ENCODE results near the gene SNRPF. TPM values are rescaled to one million over a fixed set of nuclear protein-coding genes. Genes with fewer than 3 reads are reported as not detected.
"Not testable (repeated sequence)": the region's sequence is repeated elsewhere in the genome, so short reads cannot be mapped to it uniquely, and the experiment has no call there.

The SNRPF gene
- total RNA-seq, 1 donor: 15.0 TPM

- TF ChIP-seq CTCF (IDR thresholded peaks at IDR 0.05; ENCODE audit: insufficient read depth, low read length): no peak
- DNase-seq (ENCODE audit: low read depth): peak; percentile 50
- no peak overlapping the region for H3K4me3 ChIP-seq (ENCODE audit: low read depth, low read length)
These were observed 20.6 kb upstream of the SNRPF start for GRCh38 chr12:95838125-95838524.

GRCh38 chr12:95842426-95842825 lies 16.3 kb upstream of the SNRPF start:
- H3K4me3 ChIP-seq (ENCODE audit: low read depth, low read length); DNase-seq (ENCODE audit: low read depth): not testable (repeated sequence)

- no peak overlapping the region for H3K4me3 ChIP-seq (ENCODE audit: low read depth, low read length)
- TF ChIP-seq CTCF (IDR thresholded peaks at IDR 0.05; ENCODE audit: insufficient read depth, low read length): peak; percentile 30
- DNase-seq (ENCODE audit: low read depth): peak; percentile 69
These were observed 10.0 kb upstream of the SNRPF start for GRCh38 chr12:95848575-95849388.

GRCh38 chr12:95851606-95852005 lies 7.1 kb upstream of the SNRPF start:
- H3K4me3 ChIP-seq (ENCODE audit: low read depth, low read length): no peak overlapping the region
- DNase-seq (ENCODE audit: low read depth): no peak
- TF ChIP-seq CTCF (IDR thresholded peaks at IDR 0.05; ENCODE audit: insufficient read depth, low read length): no peak

GRCh38 chr12:95852133-95852532 lies 6.6 kb upstream of the SNRPF start:
- DNase-seq (ENCODE audit: low read depth): no peak

GRCh38 chr12:95857156-95857555 lies 1.6 kb upstream of the SNRPF start:
- DNase-seq (ENCODE audit: low read depth): no peak
- TF ChIP-seq CTCF (IDR thresholded peaks at IDR 0.05; ENCODE audit: insufficient read depth, low read length): no peak
- H3K4me3 ChIP-seq (ENCODE audit: low read depth, low read length): no peak overlapping the region

More at GRCh38 chr12:95852133-95852532, 6.6 kb upstream of the SNRPF start:
- no peak overlapping the region for H3K4me3 ChIP-seq (ENCODE audit: low read depth, low read length)
- no peak for TF ChIP-seq CTCF (IDR thresholded peaks at IDR 0.05; ENCODE audit: insufficient read depth, low read length)

GRCh38 chr12:95857799-95858198 lies 953 bp upstream of the SNRPF start:
- DNase-seq (ENCODE audit: low read depth): no peak
- no peak for TF ChIP-seq CTCF (IDR thresholded peaks at IDR 0.05; ENCODE audit: insufficient read depth, low read length)
- H3K4me3 ChIP-seq (ENCODE audit: low read depth, low read length): peak overlapping the region; percentile 83
